Lung (tissue), 12 donors: ENCODE data around the gene STAG1. TPM values are rescaled to one million over a fixed set of nuclear protein-coding genes. Genes with fewer than 3 reads are reported as not detected.
"Not testable (repeated sequence)": the region's sequence is repeated elsewhere in the genome, so short reads cannot be mapped to it uniquely, and the experiment has no call there.

Experiments used
- ATAC-seq: fragments of 200-7000 bp; cut with Tn5 transposase; one replicate; pipeline ENCODE4 v1.9.1; 2020; ENCODE audit warnings: moderate number of reproducible peaks; ENCODE audit not compliant: insufficient read depth, low FRiP score
- DNase-seq, 3 donors: peaks; one replicate each; pipeline ENCODE4 v3.0.0-alpha.2; 2013 to 2017
- H3K27ac ChIP-seq, 2 donors: one replicate each; pipeline ENCODE4 v1.5.1; 2013; ENCODE audit warnings: mild to moderate bottlenecking in 2 of 2, moderate library complexity in 2 of 2, control low read depth in 1 of 2, inconsistent platforms in 1 of 2, low read depth in 1 of 2, low read length in 1 of 2
- H3K27me3 ChIP-seq, 3 donors: one replicate each; pipeline ENCODE4 v1.5.1; 2013; ENCODE audit warnings: low read length in 2 of 3; ENCODE audit not compliant: control insufficient read depth in 3 of 3, insufficient read depth in 3 of 3
- H3K36me3 ChIP-seq, 4 donors: one replicate each; pipeline ENCODE4 v1.5.1; 2013; ENCODE audit warnings: low read length in 4 of 4, mild to moderate bottlenecking in 1 of 4, moderate library complexity in 1 of 4; ENCODE audit not compliant: control insufficient read depth in 4 of 4, insufficient read depth in 4 of 4
- H3K4me1 ChIP-seq, 5 donors: one replicate each; pipeline ENCODE4 v1.5.1; 2013; ENCODE audit warnings: low read length in 5 of 5, mild to moderate bottlenecking in 2 of 5, moderate library complexity in 1 of 5; ENCODE audit not compliant: control insufficient read depth in 5 of 5, insufficient read depth in 5 of 5
- H3K4me3 ChIP-seq: one replicate; pipeline ENCODE4 v1.5.1; 2013; ENCODE audit warnings: mild to moderate bottlenecking, control low read depth, moderate library complexity
- H3K9ac ChIP-seq, 2 donors: one replicate each; pipeline ENCODE4 v1.5.1; 2013; ENCODE audit warnings: low read length in 2 of 2, control low read depth in 1 of 2; ENCODE audit not compliant: insufficient read depth in 1 of 2
- H3K9me3 ChIP-seq, 4 donors: one replicate each; pipeline ENCODE4 v1.5.1; 2013; ENCODE audit warnings: low read length in 3 of 4, mild to moderate bottlenecking in 1 of 4, moderate library complexity in 1 of 4; ENCODE audit not compliant: control insufficient read depth in 4 of 4, insufficient read depth in 3 of 4
- WGBS, 2 donors: extraction: QIAGEN DNeasy Blood & Tissue Kit; methylation state at CpG; one replicate each; pipeline ENCODE4 v1.1.7; 2013; 5-methylcytosine and 5-hydroxymethylcytosine counted together
- polyA plus RNA-seq, 2 donors: library from polyadenylated mRNA; stranded (reverse); fragments of 200-250 nt; gene quantifications; one replicate each; pipeline ENCODE4 v1.2.1, GENCODE V29; 2013
- total RNA-seq, 2 donors: library from RNA; depleted of rRNA in 1 of 2; stranded (reverse); fragments of >200 nt in 1 of 2; gene quantifications; one replicate each; pipeline ENCODE4 v1.2.1, GENCODE V29; 2014 to 2021
- TF ChIP-seq, protein P1 (sequence below): IDR thresholded peaks from 2 replicates; pipeline ENCODE4 v1.5.1; 2012; ENCODE audit warnings: mild to moderate bottlenecking; ENCODE audit errors: control extremely low read depth, extremely low read depth
- donor health status: control.
- donor health status: control.
- donor health status: Bipolar disorder and iron deficiency.
- donor health status: healthy.
- donor health status: DM: yes; HTN: yes; CAD: no.

The STAG1 gene
- total and polyA plus RNA-seq, 4 donors, result 8.1 to 90.0 (median 20.5) TPM

GRCh38 chr3:136644212-136644611 lies 108.0 kb downstream of the STAG1 start:
- Histone ChIP-seq H3K27ac (no peak overlapping the region), H3K9me3 (no peaks in the 10 kb centered on the region), H3K4me3 (no peak overlapping the region), H3K9ac (no peak overlapping the region), H3K27me3 (no peaks in the 10 kb centered on the region), H3K36me3 (no peaks in the 10 kb centered on the region), H3K4me1 (peaks cover 0 to 7% (median 2%) of the 10 kb centered on the region in 5 donors)
- TF ChIP-seq, protein P1, sequence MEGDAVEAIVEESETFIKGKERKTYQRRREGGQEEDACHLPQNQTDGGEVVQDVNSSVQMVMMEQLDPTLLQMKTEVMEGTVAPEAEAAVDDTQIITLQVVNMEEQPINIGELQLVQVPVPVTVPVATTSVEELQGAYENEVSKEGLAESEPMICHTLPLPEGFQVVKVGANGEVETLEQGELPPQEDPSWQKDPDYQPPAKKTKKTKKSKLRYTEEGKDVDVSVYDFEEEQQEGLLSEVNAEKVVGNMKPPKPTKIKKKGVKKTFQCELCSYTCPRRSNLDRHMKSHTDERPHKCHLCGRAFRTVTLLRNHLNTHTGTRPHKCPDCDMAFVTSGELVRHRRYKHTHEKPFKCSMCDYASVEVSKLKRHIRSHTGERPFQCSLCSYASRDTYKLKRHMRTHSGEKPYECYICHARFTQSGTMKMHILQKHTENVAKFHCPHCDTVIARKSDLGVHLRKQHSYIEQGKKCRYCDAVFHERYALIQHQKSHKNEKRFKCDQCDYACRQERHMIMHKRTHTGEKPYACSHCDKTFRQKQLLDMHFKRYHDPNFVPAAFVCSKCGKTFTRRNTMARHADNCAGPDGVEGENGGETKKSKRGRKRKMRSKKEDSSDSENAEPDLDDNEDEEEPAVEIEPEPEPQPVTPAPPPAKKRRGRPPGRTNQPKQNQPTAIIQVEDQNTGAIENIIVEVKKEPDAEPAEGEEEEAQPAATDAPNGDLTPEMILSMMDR, result no peak
- WGBS, 2 donors, result 88 to 91% methylated on average over 1 of the region's 1 CpG
- no peak for ATAC-seq
- DNase-seq, result no peak

DNA sequence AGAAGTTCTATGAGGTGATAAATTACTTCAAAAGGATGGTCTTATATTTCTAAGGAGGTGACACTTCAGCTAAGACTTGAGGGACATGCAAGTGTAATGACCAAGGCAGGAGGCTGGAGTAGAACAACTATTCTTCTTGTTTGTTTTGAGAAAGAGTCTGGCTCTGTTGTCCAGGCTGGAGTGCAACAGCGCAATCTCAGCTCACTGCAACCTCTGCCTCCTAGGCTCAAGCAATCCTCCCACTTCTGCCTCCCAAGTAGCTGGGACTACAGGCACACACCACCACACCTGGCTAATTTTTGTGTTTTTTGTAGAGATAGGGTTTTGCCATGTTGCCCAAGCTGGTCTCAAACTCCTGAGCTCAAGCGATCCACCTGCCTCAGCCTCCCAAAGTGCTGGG lies 108.8 kb downstream of the STAG1 start:
- peaks cover 0 to 11% (median 3%) of the 10 kb centered on the region in 5 donors for H3K4me1 ChIP-seq
- ATAC-seq, DNase-seq, H3K36me3 ChIP-seq, H3K27me3 ChIP-seq, H3K27ac ChIP-seq, H3K9me3 ChIP-seq, H3K4me3 ChIP-seq, H3K9ac ChIP-seq: not testable (repeated sequence)
- 97 to 98% methylated on average over 2 of the region's 2 CpGs for WGBS, 2 donors

DNA sequence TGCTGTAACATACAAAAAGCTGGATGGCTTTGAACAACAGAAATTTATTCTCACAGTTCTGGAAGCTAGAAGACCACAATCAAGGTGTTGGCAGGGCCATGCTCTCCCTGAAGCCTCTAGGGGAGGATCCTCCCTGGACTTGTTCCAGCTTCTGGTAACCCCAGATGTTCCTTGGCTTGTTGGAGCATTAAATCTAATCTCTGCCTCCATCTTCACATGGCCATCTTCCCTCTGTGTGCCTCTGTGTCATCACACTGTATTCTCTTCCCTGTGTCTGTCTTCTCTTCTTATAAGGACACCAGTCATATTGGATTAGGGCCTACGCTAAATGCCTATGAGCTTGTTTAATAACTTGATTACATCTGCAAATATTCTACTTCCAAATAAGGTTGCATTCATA lies 109.5 kb downstream of the STAG1 start:
- WGBS, 2 donors, result 98 to 100% methylated on average over 1 of the region's 1 CpG
- ATAC-seq (no peak), DNase-seq (no peak)
- no peak overlapping the region for H3K27ac ChIP-seq
- H3K9me3 ChIP-seq, result no peaks in the 10 kb centered on the region
- H3K36me3 ChIP-seq, result no peaks in the 10 kb centered on the region
- no peak overlapping the region for H3K4me3 ChIP-seq
- H3K27me3 ChIP-seq, result no peaks in the 10 kb centered on the region
- H3K4me1 ChIP-seq, result peaks cover 0 to 11% (median 3%) of the 10 kb centered on the region in 5 donors
- no peak overlapping the region for H3K9ac ChIP-seq
- TF ChIP-seq, protein P1, result no peak

DNA sequence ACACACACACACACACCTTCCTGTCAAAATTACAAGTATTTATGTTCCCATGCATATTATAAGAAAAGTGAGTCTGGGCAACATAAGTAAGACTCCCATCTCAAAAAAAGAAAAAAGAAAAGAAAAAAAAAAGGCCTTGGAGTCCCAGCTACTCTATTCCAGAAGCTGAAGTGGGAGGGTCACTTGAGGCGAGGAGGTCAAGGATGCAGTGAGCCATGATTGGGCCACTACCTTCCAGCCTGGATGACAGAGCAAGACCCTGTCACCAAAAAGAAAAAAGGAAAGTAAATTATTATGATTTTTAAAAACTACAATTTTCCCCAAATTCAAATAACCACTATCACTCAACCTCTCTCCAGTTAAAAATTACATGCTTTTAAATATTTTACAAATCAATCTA lies 113.1 kb downstream of the STAG1 start:
- ATAC-seq, result no peak
- H3K27ac ChIP-seq, result no peak overlapping the region
- no peak for DNase-seq
- H3K36me3 ChIP-seq, result no peaks in the 10 kb centered on the region
- no peaks in the 10 kb centered on the region for H3K27me3 ChIP-seq
- H3K4me1 ChIP-seq, result peaks cover 0 to 11% (median 3%) of the 10 kb centered on the region in 5 donors
- no peak overlapping the region for H3K9ac ChIP-seq
- TF ChIP-seq, protein P1, result no peak
- WGBS, 2 donors, result 98 to 100% methylated on average over 1 of the region's 1 CpG
- no peaks in the 10 kb centered on the region for H3K9me3 ChIP-seq
- no peak overlapping the region for H3K4me3 ChIP-seq
